ENCODE measurements around the gene FRMD8.

FRMD8 gene

DNA sequence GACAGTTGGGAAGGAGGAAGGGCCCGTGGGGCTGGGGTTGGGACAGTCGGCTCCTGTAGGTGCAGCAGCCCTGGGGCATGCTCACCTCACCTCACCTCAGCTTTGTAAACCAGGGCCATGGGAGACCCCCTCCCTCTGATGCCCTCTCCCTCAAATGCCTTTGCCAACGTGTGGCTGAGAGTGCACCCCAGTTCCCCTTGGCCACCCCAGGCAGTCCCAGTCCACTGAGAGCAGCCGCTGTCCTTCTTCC is 31.9 kb downstream of the FRMD8 start:
- H3K23ac ChIP-seq (ENCODE audit: low read length), result peak overlapping the region; percentile 66
- H3K4me3 ChIP-seq (ENCODE audit: low read length), result no peak overlapping the region
- no peak overlapping the region for H4K8ac ChIP-seq (ENCODE audit: low read depth, low read length)
- peaks cover 31% of the 10 kb centered on the region for H3K4me1 ChIP-seq (ENCODE audit: control insufficient read depth, low read depth, low read length)
- H3K4me2 ChIP-seq (ENCODE audit: low read length), result no peak overlapping the region
- no peaks in the 10 kb centered on the region for H3K36me3 ChIP-seq (ENCODE audit: control insufficient read depth, insufficient read depth, low read length)
- H3K79me1 ChIP-seq (ENCODE audit: low read length), result peaks cover 3% of the 10 kb centered on the region
- H3K79me2 ChIP-seq (ENCODE audit: control insufficient read depth, insufficient read depth, low read length), result peaks cover 7% of the 10 kb centered on the region
- H3K56ac ChIP-seq (ENCODE audit: low read length), result peak overlapping the region; percentile 89
- WGBS (ENCODE audit: extremely low coverage, insufficient coverage, low lambda C conversion rate), result no CpG with 5 or more reads among the region's 4 CpGs
- peak overlapping the region; percentile 93 for H3K27ac ChIP-seq (ENCODE audit: low read depth, low read length)
- peak overlapping the region; percentile 65 for H3K9ac ChIP-seq (ENCODE audit: low read length)
- H3K18ac ChIP-seq (ENCODE audit: low read length), result peak overlapping the region; percentile 83
- DNase-seq, result no peak
- H2BK15ac ChIP-seq (replicated peaks; ENCODE audit: low read depth), result peak overlapping the region; percentile 23
- no peaks in the 10 kb centered on the region for H3K27me3 ChIP-seq (ENCODE audit: insufficient read depth, low read length, poor library complexity)
- H3K4ac ChIP-seq (ENCODE audit: low read depth, low read length), result peak overlapping the region; percentile 87
- no peak overlapping the region for H4K5ac ChIP-seq (ENCODE audit: low read length)
- peak overlapping the region; percentile 70 for H2AK5ac ChIP-seq (ENCODE audit: low read length)
- H2BK5ac ChIP-seq (ENCODE audit: low read length), result peak overlapping the region; percentile 95
- H2BK120ac ChIP-seq (ENCODE audit: low read depth, low read length), result peak overlapping the region; percentile 88

DNA sequence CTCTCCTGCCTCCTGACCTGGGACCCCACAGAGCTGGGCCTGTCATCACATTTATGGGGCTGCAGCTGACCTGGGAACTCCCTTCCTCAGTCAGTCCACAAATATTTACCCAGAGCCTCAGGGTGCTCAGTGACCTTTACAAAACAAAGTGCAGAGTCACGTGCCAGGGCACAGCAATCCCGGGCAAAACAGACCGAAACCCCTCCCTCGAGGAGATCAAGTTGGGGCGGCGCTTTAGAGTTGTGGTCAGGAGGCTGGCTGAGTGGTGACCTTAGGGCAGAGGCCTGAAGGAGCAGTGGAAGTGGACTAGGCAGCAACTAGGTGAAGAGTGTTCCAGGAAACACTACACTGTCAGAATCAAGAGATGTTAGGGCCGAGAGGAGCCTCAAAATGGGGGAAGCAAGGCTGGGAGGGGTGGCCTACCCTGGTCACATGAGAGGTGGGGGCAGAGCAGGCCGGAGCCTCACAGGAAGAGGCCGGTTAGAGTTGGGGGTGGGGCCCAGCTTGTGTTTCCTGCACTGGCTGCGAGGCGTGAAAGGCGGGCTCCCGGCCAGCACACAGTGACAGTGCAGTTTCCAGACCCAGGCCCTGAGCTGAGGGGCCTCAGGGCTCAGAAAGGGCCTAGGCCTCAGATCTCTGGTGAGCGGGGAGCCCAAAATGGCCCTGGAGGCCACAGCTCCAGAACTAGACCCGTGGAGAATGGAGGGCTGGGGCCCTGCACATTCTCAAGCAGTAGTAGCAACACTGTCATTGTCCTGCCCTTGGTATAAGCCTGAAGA is 32.4 kb downstream of the FRMD8 start:
- Histone ChIP-seq H2BK120ac (ENCODE audit: low read depth, low read length) (peak overlapping the region; percentile 94), H3K9ac (ENCODE audit: low read length) (peak overlapping the region; percentile 89), H3K18ac (ENCODE audit: low read length) (peak overlapping the region; percentile 96), H3K4me3 (ENCODE audit: low read length) (no peak overlapping the region), H3K79me1 (ENCODE audit: low read length) (peaks cover 8% of the 10 kb centered on the region), H2BK15ac (replicated peaks; ENCODE audit: low read depth) (peak overlapping the region; percentile 23), H3K23ac (ENCODE audit: low read length) (peak overlapping the region; percentile 66), H3K56ac (ENCODE audit: low read length) (peak overlapping the region; percentile 89), H4K8ac (ENCODE audit: low read depth, low read length) (peak overlapping the region; percentile 29), H3K27ac (ENCODE audit: low read depth, low read length) (peak overlapping the region; percentile 93), H3K79me2 (ENCODE audit: control insufficient read depth, insufficient read depth, low read length) (peaks cover 12% of the 10 kb centered on the region), H4K5ac (ENCODE audit: low read length) (peak overlapping the region; percentile 97), H3K27me3 (ENCODE audit: insufficient read depth, low read length, poor library complexity) (no peaks in the 10 kb centered on the region), H3K4me2 (ENCODE audit: low read length) (no peak overlapping the region), H2BK5ac (ENCODE audit: low read length) (peak overlapping the region; percentile 97), H3K36me3 (ENCODE audit: control insufficient read depth, insufficient read depth, low read length) (no peaks in the 10 kb centered on the region), H3K4ac (ENCODE audit: low read depth, low read length) (peak overlapping the region; percentile 87), H3K4me1 (ENCODE audit: control insufficient read depth, low read depth, low read length) (peaks cover 36% of the 10 kb centered on the region), H2AK5ac (ENCODE audit: low read length) (peak overlapping the region; percentile 83)
- peak; percentile 99 for DNase-seq
- WGBS (ENCODE audit: extremely low coverage, insufficient coverage, low lambda C conversion rate), result no CpG with 5 or more reads among the region's 15 CpGs

GRCh38 chr11:65419460-65419771 is 33.0 kb downstream of the FRMD8 start:
- no peaks in the 10 kb centered on the region for H3K27me3 ChIP-seq (ENCODE audit: insufficient read depth, low read length, poor library complexity)
- H3K56ac ChIP-seq (ENCODE audit: low read length), result peak overlapping the region; percentile 83
- peak overlapping the region; percentile 29 for H4K8ac ChIP-seq (ENCODE audit: low read depth, low read length)
- peak overlapping the region; percentile 13 for H2BK15ac ChIP-seq (replicated peaks; ENCODE audit: low read depth)
- peak overlapping the region; percentile 97 for H2BK5ac ChIP-seq (ENCODE audit: low read length)
- H3K4ac ChIP-seq (ENCODE audit: low read depth, low read length), result peak overlapping the region; percentile 84
- peaks cover 17% of the 10 kb centered on the region for H3K79me2 ChIP-seq (ENCODE audit: control insufficient read depth, insufficient read depth, low read length)
- H3K9ac ChIP-seq (ENCODE audit: low read length), result peak overlapping the region; percentile 89
- peak overlapping the region; percentile 93 for H3K27ac ChIP-seq (ENCODE audit: low read depth, low read length)
- peak overlapping the region; percentile 85 for H2AK5ac ChIP-seq (ENCODE audit: low read length)
- H3K4me3 ChIP-seq (ENCODE audit: low read length), result no peak overlapping the region
- no CpG with 5 or more reads among the region's 7 CpGs for WGBS (ENCODE audit: extremely low coverage, insufficient coverage, low lambda C conversion rate)
- H3K36me3 ChIP-seq (ENCODE audit: control insufficient read depth, insufficient read depth, low read length), result no peaks in the 10 kb centered on the region
- no peak overlapping the region for H3K4me2 ChIP-seq (ENCODE audit: low read length)
- H3K18ac ChIP-seq (ENCODE audit: low read length), result peak overlapping the region; percentile 96
- peak overlapping the region; percentile 97 for H4K5ac ChIP-seq (ENCODE audit: low read length)
- peak overlapping the region; percentile 95 for H3K23ac ChIP-seq (ENCODE audit: low read length)
- H3K79me1 ChIP-seq (ENCODE audit: low read length), result peaks cover 12% of the 10 kb centered on the region
- H3K4me1 ChIP-seq (ENCODE audit: control insufficient read depth, low read depth, low read length), result peaks cover 40% of the 10 kb centered on the region
- no peak for DNase-seq
- H2BK120ac ChIP-seq (ENCODE audit: low read depth, low read length), result peak overlapping the region; percentile 94

- Histone ChIP-seq H3K79me1 (ENCODE audit: low read length) (peaks cover 15% of the 10 kb centered on the region), H3K9ac (ENCODE audit: low read length) (peak overlapping the region; percentile 44), H3K27me3 (ENCODE audit: insufficient read depth, low read length, poor library complexity) (no peaks in the 10 kb centered on the region), H4K8ac (ENCODE audit: low read depth, low read length) (no peak overlapping the region), H3K18ac (ENCODE audit: low read length) (peak overlapping the region; percentile 35), H3K56ac (ENCODE audit: low read length) (peak overlapping the region; percentile 83), H2BK15ac (replicated peaks; ENCODE audit: low read depth) (peak overlapping the region; percentile 21), H3K4me3 (ENCODE audit: low read length) (no peak overlapping the region), H2AK5ac (ENCODE audit: low read length) (peak overlapping the region; percentile 98), H2BK120ac (ENCODE audit: low read depth, low read length) (peak overlapping the region; percentile 85), H3K4me1 (ENCODE audit: control insufficient read depth, low read depth, low read length) (peaks cover 44% of the 10 kb centered on the region), H2BK5ac (ENCODE audit: low read length) (peak overlapping the region; percentile 64), H4K5ac (ENCODE audit: low read length) (no peak overlapping the region), H3K36me3 (ENCODE audit: control insufficient read depth, insufficient read depth, low read length) (no peaks in the 10 kb centered on the region), H3K27ac (ENCODE audit: low read depth, low read length) (peak overlapping the region; percentile 93), H3K4me2 (ENCODE audit: low read length) (no peak overlapping the region), H3K23ac (ENCODE audit: low read length) (no peak overlapping the region), H3K4ac (ENCODE audit: low read depth, low read length) (peak overlapping the region; percentile 59), H3K79me2 (ENCODE audit: control insufficient read depth, insufficient read depth, low read length) (peaks cover 23% of the 10 kb centered on the region)
- WGBS (ENCODE audit: extremely low coverage, insufficient coverage, low lambda C conversion rate), result no CpG with 5 or more reads among the region's 6 CpGs
- peak; percentile 65 for DNase-seq
These were observed 33.5 kb downstream of the FRMD8 start for GRCh38 chr11:65419772-65420481.

DNA sequence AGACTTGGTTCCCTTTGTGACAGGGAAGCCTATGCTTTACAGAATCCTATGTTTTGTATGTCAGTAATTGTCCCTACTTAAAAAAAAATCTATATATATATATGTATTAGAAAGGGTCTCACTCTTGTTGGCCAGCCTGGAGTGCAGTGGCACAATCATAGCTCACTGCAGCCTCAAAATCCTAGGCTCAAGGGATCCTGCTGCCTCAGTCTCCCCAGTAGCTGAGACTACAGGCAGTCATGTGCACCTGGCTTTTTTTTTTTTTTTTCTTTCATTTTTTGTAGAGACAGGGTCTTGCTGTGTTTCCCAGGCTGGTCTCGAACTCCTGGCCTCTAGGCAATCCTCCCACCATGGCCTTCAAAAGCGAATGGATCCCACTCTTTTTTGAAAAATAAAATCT is 34.1 kb downstream of the FRMD8 start:
- no peaks in the 10 kb centered on the region for H3K36me3 ChIP-seq (ENCODE audit: control insufficient read depth, insufficient read depth, low read length)
- H2BK120ac ChIP-seq (ENCODE audit: low read depth, low read length), result no peak overlapping the region
- peaks cover 45% of the 10 kb centered on the region for H3K4me1 ChIP-seq (ENCODE audit: control insufficient read depth, low read depth, low read length)
- DNase-seq, result no peak
- H3K4me2 ChIP-seq (ENCODE audit: low read length), result no peak overlapping the region
- no CpG with 5 or more reads among the region's 2 CpGs for WGBS (ENCODE audit: extremely low coverage, insufficient coverage, low lambda C conversion rate)
- H3K4me3 ChIP-seq (ENCODE audit: low read length), result no peak overlapping the region
- no peak overlapping the region for H4K8ac ChIP-seq (ENCODE audit: low read depth, low read length)
- peak overlapping the region; percentile 93 for H3K27ac ChIP-seq (ENCODE audit: low read depth, low read length)
- H3K18ac ChIP-seq (ENCODE audit: low read length), result peak overlapping the region; percentile 97
- H3K4ac ChIP-seq (ENCODE audit: low read depth, low read length), result peak overlapping the region; percentile 59
- peak overlapping the region; percentile 64 for H2BK5ac ChIP-seq (ENCODE audit: low read length)
- no peak overlapping the region for H3K23ac ChIP-seq (ENCODE audit: low read length)
- peak overlapping the region; percentile 98 for H2AK5ac ChIP-seq (ENCODE audit: low read length)
- H3K79me1 ChIP-seq (ENCODE audit: low read length), result peaks cover 15% of the 10 kb centered on the region
- H3K79me2 ChIP-seq (ENCODE audit: control insufficient read depth, insufficient read depth, low read length), result peaks cover 28% of the 10 kb centered on the region
- H3K56ac ChIP-seq (ENCODE audit: low read length), result peak overlapping the region; percentile 92
- H3K9ac ChIP-seq (ENCODE audit: low read length), result peak overlapping the region; percentile 44
- no peak overlapping the region for H4K5ac ChIP-seq (ENCODE audit: low read length)
- H2BK15ac ChIP-seq (replicated peaks; ENCODE audit: low read depth), result peak overlapping the region; percentile 21
- no peaks in the 10 kb centered on the region for H3K27me3 ChIP-seq (ENCODE audit: insufficient read depth, low read length, poor library complexity)

Measured in mesendoderm (in vitro differentiated cells).